T-helper 2 cell treated with Interferon-gamma antibody and Interleukin-4, amounts not matched to agents 100 ng/mL and 5 ng/mL, for 36 hours (primary cell): ENCODE results near the gene RPN1. TPM values are rescaled to one million over a fixed set of nuclear protein-coding genes. Genes with fewer than 3 reads are reported as not detected.
"Not testable (repeated sequence)": the region's sequence is repeated elsewhere in the genome, so short reads cannot be mapped to it uniquely, and the experiment has no call there.

Experiments used
- intact Hi-C: fragments of 100-400 bp; cut with micrococcal nuclease; formaldehyde crosslinking; loops from one replicate; pipeline ENCODE4 v1.15.1; 2023
- total RNA-seq: library from RNA; stranded (reverse); gene quantifications from 2 replicates; pipeline ENCODE4 v1.2.3, GENCODE V29; 2022

The RPN1 gene
- total RNA-seq, 1 donor from 2014 or later, result 216 TPM

DNA sequence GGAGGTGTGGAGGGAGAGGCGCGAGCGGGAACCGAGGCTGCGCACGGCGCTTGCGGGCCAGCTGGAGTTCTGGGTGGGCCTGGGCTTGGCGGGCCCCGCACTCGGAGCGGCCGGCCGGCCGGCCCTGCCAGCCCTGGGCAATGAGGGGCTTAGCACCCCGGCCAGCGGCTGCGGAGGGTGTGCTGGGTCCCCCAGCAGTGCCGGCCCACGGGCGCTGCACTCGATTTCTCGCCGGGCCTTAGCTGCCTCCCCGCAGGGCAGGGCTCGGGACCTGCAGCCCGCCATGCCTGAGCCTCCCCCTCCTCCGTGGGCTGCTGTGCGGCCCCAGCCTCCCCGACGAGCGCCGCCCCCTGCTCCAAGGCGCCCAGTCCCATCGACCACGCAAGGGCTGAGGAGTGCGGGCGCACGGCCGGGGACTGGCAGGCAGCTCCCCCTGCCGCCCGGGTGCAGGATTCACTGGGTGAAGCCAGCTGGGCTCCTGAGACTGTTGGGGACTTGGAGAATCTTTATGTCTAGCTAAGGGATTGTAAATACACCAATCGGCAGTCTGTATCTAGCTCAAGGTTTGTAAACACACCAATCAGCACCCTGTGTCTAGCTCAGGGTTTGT, 2.9 kb upstream of the RPN1 start:
- intact Hi-C loops, result not testable (repeated sequence)

GRCh38 chr3:128648940-128649663, 1.5 kb downstream of the RPN1 start:
- intact Hi-C loops, result no loop called here

DNA sequence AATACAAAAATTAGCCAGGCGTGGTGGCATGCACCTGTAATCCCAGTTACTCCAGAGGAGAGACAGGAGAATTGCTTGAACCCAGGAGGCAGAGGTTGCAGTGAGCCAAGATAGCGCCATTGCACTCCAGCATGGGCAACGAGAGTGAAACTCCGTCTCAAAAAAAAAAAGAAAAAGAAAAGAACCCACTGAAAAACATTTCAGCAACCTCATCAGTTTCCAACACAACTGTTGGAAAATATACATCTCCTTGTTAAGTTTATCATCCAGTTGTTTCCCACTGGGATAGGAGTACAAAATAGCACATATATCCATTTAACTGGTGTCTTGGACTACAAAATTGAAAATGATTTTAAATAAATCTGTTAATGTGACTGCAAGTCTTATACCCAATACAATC, 2.2 kb downstream of the RPN1 start:
- intact Hi-C loops, result no loop called here

DNA sequence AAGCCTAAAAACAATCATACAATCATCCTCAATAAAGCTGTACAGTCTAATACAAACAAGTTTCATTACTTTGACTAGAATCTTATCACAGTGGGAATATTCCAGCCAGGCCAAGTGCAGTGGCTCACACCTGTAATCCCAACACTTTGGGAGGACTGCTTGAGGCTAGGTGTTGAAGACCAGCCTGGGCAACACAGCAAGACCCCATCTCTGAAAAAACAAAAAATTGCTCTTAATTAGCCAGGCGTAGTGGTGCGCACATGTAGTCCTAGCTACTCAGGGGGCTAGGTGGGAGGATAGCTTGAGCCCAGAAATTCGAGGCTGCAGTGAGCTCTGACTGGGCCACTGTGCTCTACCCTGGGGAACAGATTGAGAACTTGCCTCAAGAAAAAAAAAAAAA, 3.3 kb downstream of the RPN1 start:
- intact Hi-C loops, result no loop called here

GRCh38 chr3:128634075-128634611, 16.5 kb downstream of the RPN1 start:
- intact Hi-C loops, result no loop called here

DNA sequence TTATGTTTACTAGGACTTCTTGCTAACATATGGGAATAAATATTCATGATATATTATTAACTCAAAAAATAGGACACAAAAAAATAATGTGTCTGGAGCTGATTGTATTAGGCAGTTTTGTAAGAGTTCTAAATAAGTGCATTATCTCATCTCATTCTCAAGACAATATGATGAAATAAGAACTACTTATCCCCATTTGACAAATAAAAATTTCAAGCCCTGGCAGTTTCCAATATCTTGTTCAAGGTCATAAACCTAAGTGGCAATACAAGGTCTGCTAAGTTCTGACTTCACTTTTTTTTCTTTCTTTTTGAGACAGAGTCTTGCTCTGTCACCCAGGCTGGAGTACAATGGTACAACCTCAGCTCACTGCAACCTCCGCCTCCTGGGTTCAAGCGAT, 18.3 kb downstream of the RPN1 start:
- intact Hi-C loops, result no loop called here

GRCh38 chr3:128629936-128630335, 20.7 kb downstream of the RPN1 start:
- intact Hi-C loops, result no loop called here

DNA sequence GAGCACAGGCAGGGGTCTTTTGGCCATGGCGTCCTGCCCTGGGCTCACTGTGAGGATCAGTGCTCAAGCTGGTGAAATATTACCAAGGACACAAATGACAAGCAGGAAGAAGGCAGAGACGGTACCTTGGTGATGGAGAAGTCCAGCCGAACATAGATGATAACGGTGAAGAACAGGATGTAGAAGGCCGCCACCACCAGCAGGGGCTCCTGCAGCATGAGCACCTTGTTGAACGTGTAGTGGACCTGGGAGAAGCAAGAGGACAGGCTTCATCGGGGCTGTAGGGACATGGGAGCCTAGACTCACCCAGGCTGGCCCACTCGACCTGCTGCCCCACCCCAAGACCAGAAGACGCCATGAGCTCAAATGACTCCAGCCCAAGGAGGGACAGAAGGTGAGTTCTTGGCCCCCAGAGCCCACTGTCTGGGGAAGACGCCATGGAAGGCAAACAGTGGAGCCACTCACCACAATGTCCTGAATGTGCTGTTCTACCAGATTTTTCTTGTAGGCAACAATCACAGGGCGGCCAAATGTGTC, 25.1 kb downstream of the RPN1 start:
- intact Hi-C loops, result no loop called here

- intact Hi-C loops, result no loop called here
Measured at GRCh38 chr3:128624526-128625138, 26.0 kb downstream of the RPN1 start.

DNA sequence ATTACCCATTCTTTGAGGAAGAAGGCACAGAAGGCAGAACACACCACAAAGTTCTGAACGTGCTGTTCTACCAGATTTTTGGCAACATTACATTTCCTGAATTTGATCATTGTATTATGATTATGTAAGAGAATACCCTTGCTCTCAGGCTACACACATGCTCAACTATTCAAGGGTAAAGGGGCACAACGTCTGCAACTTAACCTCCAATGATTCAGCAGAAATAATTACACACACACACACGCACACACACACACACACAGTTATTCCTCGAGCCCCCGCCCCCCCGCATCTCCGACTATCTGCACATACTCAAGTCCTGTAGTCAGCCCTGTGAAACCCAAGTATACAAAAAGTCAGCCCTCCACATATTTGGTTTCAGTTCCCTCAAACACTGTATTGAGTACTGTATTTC, 26.8 kb downstream of the RPN1 start:
- intact Hi-C loops, result no loop called here

GRCh38 chr3:128621931-128622330, 28.7 kb downstream of the RPN1 start:
- intact Hi-C loops, result no loop called here

- intact Hi-C loops, result no loop called here
Measured at GRCh38 chr3:128621234-128621633, 29.4 kb downstream of the RPN1 start.

- intact Hi-C loops, result no loop called here
Measured at GRCh38 chr3:128620268-128620691, 30.3 kb downstream of the RPN1 start.

DNA sequence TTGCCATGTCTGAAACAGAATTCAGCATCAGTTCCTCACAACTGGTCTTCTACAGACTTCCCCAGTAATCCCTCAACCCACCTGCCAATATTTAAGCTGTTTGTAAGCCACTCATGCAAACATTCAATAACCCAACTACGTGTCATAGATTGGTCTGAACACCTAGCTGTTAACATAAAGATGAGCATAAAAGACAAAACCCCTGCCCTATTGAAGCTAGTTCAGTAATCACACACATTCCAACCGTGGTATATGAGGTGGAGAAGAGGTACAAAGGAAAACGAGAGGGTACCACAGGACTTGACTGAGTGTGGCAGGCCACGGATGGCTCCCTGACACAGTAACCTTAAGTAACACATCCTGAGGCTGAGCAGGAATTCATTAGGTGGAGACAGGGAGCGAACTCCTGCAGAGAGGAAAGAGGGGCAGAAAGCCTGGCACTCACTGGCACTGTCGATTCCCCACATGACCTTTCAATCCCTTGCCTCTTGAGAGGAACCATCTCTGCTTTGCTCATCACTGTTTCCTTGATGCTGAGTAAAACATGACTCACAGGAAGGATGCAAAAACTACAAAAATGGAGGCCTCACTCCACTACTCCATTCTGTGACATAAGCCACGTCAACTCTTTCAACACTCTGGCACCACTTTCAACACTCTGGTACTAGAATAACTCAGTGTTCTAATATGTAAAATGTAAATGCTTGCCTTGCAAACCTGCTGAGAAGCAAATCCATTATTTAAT, 31.3 kb downstream of the RPN1 start:
- intact Hi-C loops, result no loop called here

GRCh38 chr3:128618398-128618726, 32.3 kb downstream of the RPN1 start:
- intact Hi-C loops, result loop anchor here (1.0 kb wide), 1 partner anchor 108 kb away; the partner anchor contains the start of gene RAB7A

DNA sequence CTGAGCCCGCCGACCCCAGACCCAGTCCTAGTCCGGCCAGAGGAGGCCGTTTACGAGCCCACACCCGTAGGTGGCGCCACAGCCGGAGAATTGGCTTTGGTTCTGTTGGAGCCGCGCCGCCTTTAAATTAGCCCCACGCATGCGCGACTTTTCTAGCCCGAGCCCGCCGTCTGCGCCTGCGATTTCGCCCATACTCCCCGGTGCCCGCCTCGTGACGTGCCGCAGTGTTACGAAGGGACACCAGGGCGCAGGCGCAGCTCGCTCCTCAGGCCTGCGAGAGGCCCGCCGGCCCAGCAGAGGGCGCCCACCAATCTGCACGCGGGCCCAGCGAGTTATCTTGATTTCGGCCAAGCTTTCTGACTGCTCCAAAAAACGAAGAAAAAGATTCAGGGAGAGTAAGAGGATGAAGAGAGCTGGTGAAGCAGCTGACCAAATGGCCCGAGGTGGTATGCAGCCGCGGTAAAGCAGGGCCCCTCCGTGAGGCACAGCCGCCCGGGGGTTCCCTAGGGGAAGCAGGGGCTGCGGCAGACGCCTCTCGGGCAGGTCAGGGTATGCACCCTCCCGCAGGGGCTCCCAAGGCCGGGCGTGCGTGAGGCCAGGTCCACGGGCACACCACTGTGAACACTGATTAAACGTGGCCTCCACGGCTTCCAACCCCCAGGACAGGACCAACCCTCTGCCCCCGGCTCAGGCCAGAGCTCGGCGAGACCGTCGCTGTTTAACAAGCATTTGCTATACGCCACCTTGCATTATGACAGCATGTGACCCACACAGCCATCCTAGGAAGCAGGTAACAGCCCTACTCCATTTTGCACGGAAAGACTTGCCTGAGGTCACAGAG, 32.8 kb downstream of the RPN1 start:
- intact Hi-C loops, result loop anchor here (1.0 to 2.0 kb wide), 7 partner anchors 33 to 262 kb away; partner anchors contain the start of genes ACAD9, RAB7A and RPN1

- intact Hi-C loops, result loop anchor here (1.0 to 2.0 kb wide), 6 partner anchors 33 to 262 kb away; partner anchors contain the start of genes ACAD9 and RPN1
Measured at GRCh38 chr3:128617270-128617556, 33.4 kb downstream of the RPN1 start.

DNA sequence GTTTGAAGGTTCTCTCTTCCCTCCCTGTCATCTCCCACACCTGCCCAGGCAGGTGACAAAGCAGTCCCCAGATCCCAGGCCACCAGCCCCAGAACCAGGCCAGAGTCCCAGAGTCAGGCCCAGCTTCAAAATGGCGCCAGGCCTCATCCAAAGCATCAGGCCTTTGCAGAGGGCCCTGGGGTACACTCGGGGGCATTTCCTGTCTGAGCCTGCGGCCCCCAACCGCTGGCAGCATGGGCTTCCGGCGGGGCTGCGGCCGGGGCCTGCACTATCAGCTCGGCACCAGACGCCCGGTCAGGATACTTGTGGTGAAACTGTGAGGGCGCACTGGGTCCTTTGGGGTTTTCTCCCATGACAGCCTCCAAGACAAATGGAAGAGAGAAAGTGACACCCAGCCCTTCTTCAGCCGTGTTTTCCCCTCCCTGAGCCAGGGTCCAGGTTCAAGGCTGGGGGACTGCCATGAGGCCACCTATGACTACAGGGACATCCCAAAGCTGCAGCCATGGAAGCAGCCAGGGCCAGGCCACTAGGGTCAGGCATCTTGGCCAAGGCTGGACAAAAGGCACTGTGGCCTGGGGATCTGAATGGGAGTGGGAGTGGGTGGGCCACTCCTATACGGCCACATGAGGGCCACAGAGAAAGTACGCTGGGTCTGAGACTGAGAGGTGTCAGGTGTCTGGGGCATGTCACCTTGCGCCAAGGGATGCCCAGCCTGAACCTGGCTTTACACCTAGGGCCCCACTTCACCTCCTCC, 33.9 kb downstream of the RPN1 start:
- intact Hi-C loops, result loop anchor here (1.0 to 2.0 kb wide), 6 partner anchors 34 to 263 kb away; partner anchors contain the start of genes ACAD9 and RPN1

GRCh38 chr3:128614076-128614475, 36.5 kb downstream of the RPN1 start:
- intact Hi-C loops, result no loop called here
